Erythroblast (primary cell): ENCODE measurements around the gene TIAM1.

ENCODE experiments used
- GATA1 ChIP-seq: IDR thresholded peaks from 2 replicates; pipeline ENCODE4 v1.6.1; 2011; ENCODE audit warnings: low read depth, mild to moderate bottlenecking, control low read depth, low read length, moderate library complexity
- POLR2A ChIP-seq: IDR thresholded peaks from 2 replicates; pipeline ENCODE4 v1.6.1; 2011; ENCODE audit warnings: mild to moderate bottlenecking, low read length

DNA sequence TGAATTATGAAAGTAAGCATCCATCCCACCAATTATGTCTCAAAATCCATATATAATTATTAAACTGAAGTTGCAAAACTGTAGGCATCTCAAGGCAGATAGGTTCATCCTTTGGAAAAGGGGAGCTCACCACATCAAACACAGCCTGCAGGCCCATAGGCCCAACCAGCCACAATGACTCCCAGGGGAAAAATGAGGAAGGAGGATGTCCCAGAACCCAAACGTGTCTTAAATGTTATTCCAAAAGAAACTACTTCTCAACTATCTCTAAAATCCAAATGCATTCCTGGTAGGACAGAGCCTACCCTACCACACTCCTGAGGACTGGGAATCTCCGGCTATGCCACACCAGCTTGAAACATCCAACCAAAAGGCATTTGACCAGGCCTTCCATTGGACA is 12.8 kb downstream of the TIAM1 start:
- TF ChIP-seq POLR2A (no peak), GATA1 (no peak)
